Measurements from ENCODE around the gene MED12L.

GRCh38 chr3:151432616-151433372 is 347.3 kb downstream of the MED12L start:
- TF ChIP-seq, protein P1, sequence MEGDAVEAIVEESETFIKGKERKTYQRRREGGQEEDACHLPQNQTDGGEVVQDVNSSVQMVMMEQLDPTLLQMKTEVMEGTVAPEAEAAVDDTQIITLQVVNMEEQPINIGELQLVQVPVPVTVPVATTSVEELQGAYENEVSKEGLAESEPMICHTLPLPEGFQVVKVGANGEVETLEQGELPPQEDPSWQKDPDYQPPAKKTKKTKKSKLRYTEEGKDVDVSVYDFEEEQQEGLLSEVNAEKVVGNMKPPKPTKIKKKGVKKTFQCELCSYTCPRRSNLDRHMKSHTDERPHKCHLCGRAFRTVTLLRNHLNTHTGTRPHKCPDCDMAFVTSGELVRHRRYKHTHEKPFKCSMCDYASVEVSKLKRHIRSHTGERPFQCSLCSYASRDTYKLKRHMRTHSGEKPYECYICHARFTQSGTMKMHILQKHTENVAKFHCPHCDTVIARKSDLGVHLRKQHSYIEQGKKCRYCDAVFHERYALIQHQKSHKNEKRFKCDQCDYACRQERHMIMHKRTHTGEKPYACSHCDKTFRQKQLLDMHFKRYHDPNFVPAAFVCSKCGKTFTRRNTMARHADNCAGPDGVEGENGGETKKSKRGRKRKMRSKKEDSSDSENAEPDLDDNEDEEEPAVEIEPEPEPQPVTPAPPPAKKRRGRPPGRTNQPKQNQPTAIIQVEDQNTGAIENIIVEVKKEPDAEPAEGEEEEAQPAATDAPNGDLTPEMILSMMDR (conservative IDR thresholded peaks at IDR 0.05), result no peak
- TF ChIP-seq EZH2 (IDR thresholded peaks at IDR 0.05; ENCODE audit: low read depth), result no peak
